ENCODE measurements around the gene AP2S1.
"Not testable (repeated sequence)": the region's sequence is repeated elsewhere in the genome, so short reads cannot be mapped to it uniquely, and the experiment has no call there.

Gene AP2S1

DNA sequence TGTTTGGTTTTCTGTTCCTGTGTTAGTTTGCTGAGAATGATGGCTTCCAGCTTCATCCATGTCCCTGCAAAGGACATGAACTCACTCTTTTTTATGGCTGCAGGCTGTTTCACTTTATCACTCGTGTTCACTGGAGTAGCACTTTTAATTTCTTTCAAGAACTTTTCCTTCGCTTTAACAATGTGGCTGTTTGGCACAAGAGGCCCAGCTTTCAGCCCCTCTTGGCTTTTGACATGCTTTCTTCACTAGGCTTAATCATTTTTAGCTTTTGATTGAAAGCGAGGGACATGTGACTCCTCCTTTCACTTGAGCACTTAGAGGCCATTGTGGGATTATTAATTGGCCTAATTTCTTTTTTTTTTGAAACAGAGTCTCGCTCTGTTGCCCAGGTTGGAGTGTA lies 32.1 kb upstream of the AP2S1 start:
- H3K9me3 ChIP-seq (ENCODE audit: control insufficient read depth, insufficient read depth, low read length); H3K27me3 ChIP-seq (ENCODE audit: control insufficient read depth, insufficient read depth, low read length); H3K4me3 ChIP-seq (ENCODE audit: low read length); H3K4me1 ChIP-seq (ENCODE audit: control insufficient read depth, insufficient read depth, low read length); DNase-seq (ENCODE audit: low read depth, low spot score); H3K36me3 ChIP-seq (ENCODE audit: control insufficient read depth, insufficient read depth, low read length); H3K27ac ChIP-seq (ENCODE audit: low read length): not testable (repeated sequence)
- no CpG with 5 or more reads among the region's 4 CpGs for WGBS (ENCODE audit: insufficient coverage, insufficient read length)

DNA sequence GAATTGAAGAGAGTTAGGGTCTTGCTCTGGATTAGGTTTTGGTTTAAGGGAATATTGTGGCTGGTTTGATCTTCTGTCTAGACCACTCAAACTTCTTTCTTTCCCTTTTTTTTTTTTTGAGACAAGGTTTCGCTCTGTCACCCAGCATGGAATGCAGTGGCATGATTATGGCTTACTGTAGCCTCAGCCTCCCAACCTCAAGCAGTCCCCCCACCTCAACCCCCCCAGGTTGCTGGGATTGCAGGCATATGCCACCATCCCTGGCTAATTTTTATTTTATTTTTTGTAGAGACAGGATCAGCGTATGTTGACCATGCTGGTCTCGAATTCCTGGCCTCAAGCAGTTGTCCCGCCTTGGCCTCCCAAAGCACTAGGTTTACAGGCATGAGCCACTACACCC lies 31.4 kb upstream of the AP2S1 start:
- no CpG with 5 or more reads among the region's 4 CpGs for WGBS (ENCODE audit: insufficient coverage, insufficient read length)
- Histone ChIP-seq H3K4me3 (ENCODE audit: low read length) (no peak overlapping the region), H3K9me3 (ENCODE audit: control insufficient read depth, insufficient read depth, low read length) (no peaks in the 10 kb centered on the region), H3K4me1 (ENCODE audit: control insufficient read depth, insufficient read depth, low read length) (no peaks in the 10 kb centered on the region), H3K36me3 (ENCODE audit: control insufficient read depth, insufficient read depth, low read length) (no peaks in the 10 kb centered on the region), H3K27me3 (ENCODE audit: control insufficient read depth, insufficient read depth, low read length) (no peaks in the 10 kb centered on the region), H3K27ac (ENCODE audit: low read length) (no peak overlapping the region)
- DNase-seq (ENCODE audit: low read depth, low spot score), result no peak

DNA sequence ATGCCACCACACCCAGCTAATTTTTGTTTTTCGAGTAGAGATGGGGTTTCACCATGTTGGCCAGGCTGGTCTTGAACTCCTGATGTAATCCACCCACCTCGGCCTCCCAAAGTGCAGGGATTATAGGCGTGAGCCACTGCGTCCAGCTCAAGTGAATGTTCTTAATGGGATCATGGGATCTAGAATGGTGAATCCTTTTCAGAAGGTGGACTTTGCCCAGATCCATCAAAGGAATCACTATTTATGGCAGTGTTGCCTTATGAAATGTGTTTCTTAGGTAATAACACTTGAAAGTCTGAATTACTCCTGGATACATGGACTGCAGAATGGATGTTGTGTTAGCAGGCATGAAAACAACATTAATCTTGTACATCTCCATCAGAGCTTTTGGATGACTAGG lies 30.4 kb upstream of the AP2S1 start:
- no peak for DNase-seq (ENCODE audit: low read depth, low spot score)
- H3K9me3 ChIP-seq (ENCODE audit: control insufficient read depth, insufficient read depth, low read length), result no peaks in the 10 kb centered on the region
- no CpG with 5 or more reads among the region's 4 CpGs for WGBS (ENCODE audit: insufficient coverage, insufficient read length)
- no peaks in the 10 kb centered on the region for H3K27me3 ChIP-seq (ENCODE audit: control insufficient read depth, insufficient read depth, low read length)
- no peak overlapping the region for H3K4me3 ChIP-seq (ENCODE audit: low read length)
- no peaks in the 10 kb centered on the region for H3K4me1 ChIP-seq (ENCODE audit: control insufficient read depth, insufficient read depth, low read length)
- H3K36me3 ChIP-seq (ENCODE audit: control insufficient read depth, insufficient read depth, low read length), result no peaks in the 10 kb centered on the region
- H3K27ac ChIP-seq (ENCODE audit: low read length), result no peak overlapping the region

DNA sequence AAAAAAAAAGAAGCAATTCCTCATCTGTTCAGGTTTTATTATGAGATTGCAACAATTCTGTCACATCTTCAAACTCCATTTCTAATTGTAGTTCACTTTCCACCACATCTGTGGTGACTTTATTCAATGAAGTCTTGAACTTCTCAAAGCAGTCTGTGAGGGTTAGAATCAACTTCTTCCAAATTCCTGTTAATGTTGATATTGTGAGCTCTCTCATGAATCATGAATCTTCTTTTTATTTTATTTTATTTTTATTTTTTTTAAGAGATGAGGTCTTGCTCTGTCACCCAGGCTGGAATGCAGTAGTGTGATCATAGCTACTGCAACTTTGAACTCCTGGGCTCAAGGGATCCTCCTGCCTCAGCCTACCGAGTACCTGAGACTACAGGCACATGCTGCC lies 29.8 kb upstream of the AP2S1 start:
- WGBS (ENCODE audit: insufficient coverage, insufficient read length), result no CpG with 5 or more reads among the region's 1 CpG
- Histone ChIP-seq H3K4me1 (ENCODE audit: control insufficient read depth, insufficient read depth, low read length) (peaks cover 3% of the 10 kb centered on the region; the same call in 1 of the 2 replicates), H3K36me3 (ENCODE audit: control insufficient read depth, insufficient read depth, low read length) (no peaks in the 10 kb centered on the region), H3K9me3 (ENCODE audit: control insufficient read depth, insufficient read depth, low read length) (no peaks in the 10 kb centered on the region), H3K27ac (ENCODE audit: low read length) (no peak overlapping the region), H3K27me3 (ENCODE audit: control insufficient read depth, insufficient read depth, low read length) (no peaks in the 10 kb centered on the region), H3K4me3 (ENCODE audit: low read length) (no peak overlapping the region)
- no peak for DNase-seq (ENCODE audit: low read depth, low spot score)

DNA sequence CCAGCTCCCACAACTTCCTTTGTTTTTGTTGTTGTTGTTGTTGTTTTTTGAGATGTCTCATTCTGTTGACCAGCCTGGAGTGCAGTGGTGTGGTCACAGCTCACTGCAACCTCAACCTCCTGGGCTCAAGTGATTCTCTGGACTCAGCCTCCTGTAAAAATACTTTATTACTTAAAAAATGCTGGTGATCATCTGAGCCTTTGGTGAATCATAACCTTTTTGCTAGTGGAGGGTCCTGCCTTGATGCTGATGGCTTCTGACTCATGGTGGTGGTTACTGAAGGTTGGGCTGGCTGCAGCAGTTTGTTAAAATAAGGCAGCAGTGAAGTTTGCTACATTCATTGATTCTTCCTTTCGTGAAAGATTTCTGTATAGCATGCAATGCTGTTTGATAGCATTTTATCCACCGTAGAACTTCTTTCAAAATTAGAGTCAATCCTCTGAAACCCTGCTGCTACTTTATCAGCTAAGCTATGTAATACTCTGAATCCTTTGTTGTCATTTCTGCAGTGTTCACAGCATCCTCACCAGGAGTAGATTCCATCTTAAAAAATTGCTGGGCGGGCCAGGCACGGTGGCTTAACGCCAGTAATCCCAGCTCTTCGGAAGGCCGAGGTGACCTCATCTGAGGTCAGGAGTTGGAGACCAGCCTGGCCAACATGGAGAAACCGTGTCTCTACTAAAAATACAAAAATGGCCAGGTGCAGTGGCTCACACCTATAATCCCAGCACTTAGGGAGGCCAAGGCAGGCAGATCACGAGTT lies 28.1 kb upstream of the AP2S1 start:
- Histone ChIP-seq H3K9me3 (ENCODE audit: control insufficient read depth, insufficient read depth, low read length) (no peaks in the 10 kb centered on the region), H3K36me3 (ENCODE audit: control insufficient read depth, insufficient read depth, low read length) (no peaks in the 10 kb centered on the region), H3K4me1 (ENCODE audit: control insufficient read depth, insufficient read depth, low read length) (peaks cover 3% of the 10 kb centered on the region), H3K4me3 (ENCODE audit: low read length) (no peak overlapping the region), H3K27ac (ENCODE audit: low read length) (no peak overlapping the region), H3K27me3 (ENCODE audit: control insufficient read depth, insufficient read depth, low read length) (no peaks in the 10 kb centered on the region)
- WGBS (ENCODE audit: insufficient coverage, insufficient read length), result no CpG with 5 or more reads among the region's 9 CpGs
- DNase-seq (ENCODE audit: low read depth, low spot score), result no peak

DNA sequence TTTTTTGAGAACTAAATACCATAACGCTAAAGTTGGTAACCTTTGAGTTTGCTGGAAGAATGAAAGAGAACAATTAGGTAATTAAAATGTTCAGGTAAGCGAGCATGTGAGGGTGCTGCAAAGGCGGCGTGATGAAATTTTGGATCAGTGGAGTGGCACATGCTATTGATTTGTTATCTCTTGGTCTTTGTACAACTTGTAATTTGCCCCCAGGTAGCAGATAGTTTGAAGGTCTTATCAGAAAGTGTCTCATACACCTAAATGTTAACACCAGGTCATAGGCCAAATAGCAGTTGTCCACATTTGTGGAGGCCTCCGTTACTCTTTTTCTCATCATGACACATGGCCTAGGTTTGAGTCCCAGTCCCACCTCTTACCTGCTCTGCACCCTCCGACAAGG lies 25.0 kb upstream of the AP2S1 start:
- Histone ChIP-seq H3K27ac (ENCODE audit: low read length) (no peak overlapping the region), H3K27me3 (ENCODE audit: control insufficient read depth, insufficient read depth, low read length) (no peaks in the 10 kb centered on the region), H3K4me3 (ENCODE audit: low read length) (no peak overlapping the region), H3K36me3 (ENCODE audit: control insufficient read depth, insufficient read depth, low read length) (no peaks in the 10 kb centered on the region), H3K4me1 (ENCODE audit: control insufficient read depth, insufficient read depth, low read length) (peaks cover 3% of the 10 kb centered on the region), H3K9me3 (ENCODE audit: control insufficient read depth, insufficient read depth, low read length) (no peaks in the 10 kb centered on the region)
- no CpG with 5 or more reads among the region's 6 CpGs for WGBS (ENCODE audit: insufficient coverage, insufficient read length)
- no peak for DNase-seq (ENCODE audit: low read depth, low spot score)

DNA sequence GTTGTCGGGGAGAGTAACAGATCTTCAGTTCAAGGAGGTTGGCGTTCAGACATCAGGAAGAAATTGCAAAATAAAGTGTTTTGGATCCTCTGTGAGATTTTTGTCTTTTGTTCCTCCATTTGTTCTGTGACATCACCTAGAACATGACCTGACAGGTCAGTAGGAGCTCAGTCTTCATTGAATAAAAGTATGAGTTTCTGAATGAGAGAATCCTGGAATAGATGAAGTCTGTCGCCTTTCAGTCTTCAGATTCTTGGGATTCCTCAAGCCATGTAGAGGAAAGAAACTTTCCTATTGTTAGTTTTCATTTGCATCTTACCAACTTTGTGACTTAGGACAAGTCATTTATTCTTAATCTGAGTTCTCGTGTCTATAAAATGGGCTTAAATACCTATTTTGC lies 24.6 kb upstream of the AP2S1 start:
- DNase-seq (ENCODE audit: low read depth, low spot score), result no peak
- Histone ChIP-seq H3K4me1 (ENCODE audit: control insufficient read depth, insufficient read depth, low read length) (peaks cover 3% of the 10 kb centered on the region), H3K4me3 (ENCODE audit: low read length) (no peak overlapping the region), H3K36me3 (ENCODE audit: control insufficient read depth, insufficient read depth, low read length) (no peaks in the 10 kb centered on the region), H3K27ac (ENCODE audit: low read length) (no peak overlapping the region), H3K9me3 (ENCODE audit: control insufficient read depth, insufficient read depth, low read length) (no peaks in the 10 kb centered on the region), H3K27me3 (ENCODE audit: control insufficient read depth, insufficient read depth, low read length) (no peaks in the 10 kb centered on the region)
- no CpG with 5 or more reads among the region's 4 CpGs for WGBS (ENCODE audit: insufficient coverage, insufficient read length)

DNA sequence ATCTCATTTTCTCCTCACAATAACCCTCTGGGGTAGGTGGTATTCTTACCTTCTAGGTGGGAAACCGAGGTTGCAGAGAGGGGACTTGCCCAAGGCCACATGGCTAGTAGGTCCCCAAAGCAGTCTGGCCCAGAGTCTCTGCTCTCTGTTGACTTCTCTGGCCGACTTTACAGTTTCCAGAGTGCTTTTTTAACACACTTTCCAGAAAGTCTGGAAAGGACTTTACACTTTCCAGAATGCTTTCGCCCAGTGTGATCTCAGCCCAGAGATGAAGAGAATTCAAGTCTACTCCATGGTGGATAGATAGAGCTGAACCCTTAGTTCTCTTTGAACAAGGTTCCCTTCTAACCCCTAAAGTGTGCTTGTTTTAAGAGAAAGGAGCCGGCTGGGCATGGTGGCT lies 22.3 kb upstream of the AP2S1 start:
- H3K36me3 ChIP-seq (ENCODE audit: control insufficient read depth, insufficient read depth, low read length), result no peaks in the 10 kb centered on the region
- no peak for DNase-seq (ENCODE audit: low read depth, low spot score)
- WGBS (ENCODE audit: insufficient coverage, insufficient read length), result no CpG with 5 or more reads among the region's 4 CpGs
- no peaks in the 10 kb centered on the region for H3K9me3 ChIP-seq (ENCODE audit: control insufficient read depth, insufficient read depth, low read length)
- H3K4me1 ChIP-seq (ENCODE audit: control insufficient read depth, insufficient read depth, low read length), result peaks cover 3% of the 10 kb centered on the region
- no peak overlapping the region for H3K4me3 ChIP-seq (ENCODE audit: low read length)
- H3K27ac ChIP-seq (ENCODE audit: low read length), result no peak overlapping the region
- no peaks in the 10 kb centered on the region for H3K27me3 ChIP-seq (ENCODE audit: control insufficient read depth, insufficient read depth, low read length)

DNA sequence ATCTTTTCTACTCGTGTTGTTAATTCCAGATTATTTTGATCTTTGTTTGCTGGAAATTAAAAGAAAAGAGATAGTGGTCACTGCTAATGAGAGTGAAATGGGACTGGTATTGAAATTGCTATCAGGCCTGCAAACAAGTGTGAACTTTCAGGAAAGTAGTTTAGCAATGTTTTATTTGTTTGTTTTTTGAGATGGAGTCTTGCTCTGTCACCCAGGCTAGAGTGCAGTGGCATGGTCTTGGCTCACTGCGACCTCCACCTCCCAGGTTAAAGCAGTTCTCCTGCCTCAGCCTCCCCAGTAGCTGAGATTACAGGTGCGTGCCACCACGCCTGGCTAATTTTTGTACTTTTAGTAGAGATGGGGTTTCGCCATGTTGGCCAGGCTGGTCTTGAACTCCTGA lies 20.5 kb upstream of the AP2S1 start:
- H3K4me3 ChIP-seq (ENCODE audit: low read length), result not testable (repeated sequence)

DNA sequence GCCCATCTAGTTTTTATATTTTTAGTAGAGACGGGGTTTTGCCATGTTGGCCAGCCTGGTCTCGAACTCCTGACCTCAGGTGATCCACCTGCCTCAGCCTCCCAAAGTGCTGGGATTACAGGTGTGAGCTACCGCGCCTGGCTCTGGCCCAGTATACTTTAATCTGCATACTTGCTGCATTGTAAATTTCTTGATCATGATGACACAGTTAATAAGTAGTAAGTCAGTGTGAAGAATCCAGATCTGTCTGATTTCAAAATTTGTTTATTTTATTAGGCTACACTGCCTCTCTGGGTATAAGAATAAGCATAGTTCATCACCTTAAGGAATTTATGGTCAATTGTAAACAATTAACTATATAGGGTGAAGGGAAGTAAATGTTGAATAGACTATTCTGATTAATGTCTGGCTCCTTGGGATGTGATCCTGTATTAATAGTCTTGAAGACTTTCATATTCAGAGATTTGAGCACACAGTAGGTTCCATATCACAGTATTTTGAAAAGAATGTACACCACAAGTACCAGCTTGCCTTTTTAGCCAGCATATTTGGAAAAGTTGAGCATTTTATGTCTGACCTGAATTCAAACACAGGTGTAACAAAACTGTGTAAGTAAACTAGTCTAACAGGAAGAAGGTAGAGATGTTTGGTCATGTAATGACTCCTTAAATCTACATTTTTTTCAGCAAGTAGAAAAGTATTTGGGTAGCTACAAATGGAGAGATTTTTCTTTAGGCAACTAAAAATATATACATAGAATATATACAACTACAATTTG lies 17.6 kb upstream of the AP2S1 start:
- Histone ChIP-seq H3K27me3 (ENCODE audit: control insufficient read depth, insufficient read depth, low read length) (no peaks in the 10 kb centered on the region), H3K27ac (ENCODE audit: low read length) (no peak overlapping the region), H3K4me1 (ENCODE audit: control insufficient read depth, insufficient read depth, low read length) (peaks cover 2% of the 10 kb centered on the region; the same call in 1 of the 2 replicates), H3K36me3 (ENCODE audit: control insufficient read depth, insufficient read depth, low read length) (no peaks in the 10 kb centered on the region), H3K4me3 (ENCODE audit: low read length) (no peak overlapping the region), H3K9me3 (ENCODE audit: control insufficient read depth, insufficient read depth, low read length) (no peaks in the 10 kb centered on the region)
- WGBS (ENCODE audit: insufficient coverage, insufficient read length), result no CpG with 5 or more reads among the region's 4 CpGs
- no peak for DNase-seq (ENCODE audit: low read depth, low spot score)

More for the DNA sequence above, 20.5 kb upstream of the AP2S1 start:
- H3K27ac ChIP-seq (ENCODE audit: low read length); H3K27me3 ChIP-seq (ENCODE audit: control insufficient read depth, insufficient read depth, low read length); DNase-seq (ENCODE audit: low read depth, low spot score); H3K36me3 ChIP-seq (ENCODE audit: control insufficient read depth, insufficient read depth, low read length); H3K9me3 ChIP-seq (ENCODE audit: control insufficient read depth, insufficient read depth, low read length); H3K4me1 ChIP-seq (ENCODE audit: control insufficient read depth, insufficient read depth, low read length): not testable (repeated sequence)
- WGBS (ENCODE audit: insufficient coverage, insufficient read length), result no CpG with 5 or more reads among the region's 5 CpGs
